DOHH2 (cell line): ENCODE results near the gene TMTC2.

Experiments used
- H3F3A ChIP-seq: fragments of 200-600 bp; sonication (generic), shearing (Covaris generic); 2 replicates; pipeline ENCODE4 v1.6.0; 2016; ENCODE audit warnings: antibody characterized with exemption, mild to moderate bottlenecking; ENCODE audit not compliant: control insufficient read depth, insufficient read depth
- H3K27ac ChIP-seq: fragments of 200-600 bp; sonication (generic); 2 replicates; pipeline ENCODE4 v1.5.1; 2014; ENCODE audit warnings: low read depth, mild to moderate bottlenecking, low read length, moderate library complexity
- H3K27me3 ChIP-seq: fragments of 200-600 bp; sonication (generic); 2 replicates; pipeline ENCODE4 v1.6.1; 2014; ENCODE audit warnings: mild to moderate bottlenecking, low read length, mixed read lengths; ENCODE audit not compliant: control insufficient read depth
- H3K36me3 ChIP-seq: fragments of 200-600 bp; sonication (generic); 2 replicates; pipeline ENCODE4 v1.6.1; 2014; ENCODE audit warnings: mild to moderate bottlenecking, low read length, moderate library complexity, mixed read lengths; ENCODE audit not compliant: control insufficient read depth
- H3K4me1 ChIP-seq: fragments of 200-600 bp; sonication (generic); 2 replicates; pipeline ENCODE4 v1.6.1; 2014; ENCODE audit warnings: mild to moderate bottlenecking, low read length, mixed read lengths; ENCODE audit not compliant: control insufficient read depth
- H3K4me2 ChIP-seq: fragments of 200-600 bp; sonication (generic); 2 replicates; pipeline ENCODE4 v1.6.0; 2014; ENCODE audit warnings: mild to moderate bottlenecking, low read length, moderate library complexity
- H3K4me3 ChIP-seq: fragments of 200-600 bp; sonication (generic); 2 replicates; pipeline ENCODE4 v1.5.1; 2014; ENCODE audit warnings: mild to moderate bottlenecking, low read length, mixed read lengths
- H3K79me2 ChIP-seq: fragments of 200-600 bp; sonication (generic); 2 replicates; pipeline ENCODE4 v1.6.1; 2014; ENCODE audit warnings: mild to moderate bottlenecking, low read length, mixed read lengths; ENCODE audit not compliant: control insufficient read depth
- H3K9me2 ChIP-seq: fragments of 200-600 bp; sonication (generic); replicated peaks from 2 replicates; pipeline ENCODE4 v1.6.1; 2014; ENCODE audit warnings: mild to moderate bottlenecking, low read length, mixed read lengths; ENCODE audit not compliant: control insufficient read depth
- H3K9me3 ChIP-seq: fragments of 200-600 bp; sonication (generic); 2 replicates; pipeline ENCODE4 v1.6.1; 2014; ENCODE audit warnings: antibody characterized with exemption, low read length, mixed read lengths; ENCODE audit not compliant: control insufficient read depth, insufficient read depth
- H4K20me1 ChIP-seq: fragments of 200-600 bp; sonication (generic); 2 replicates; pipeline ENCODE4 v1.6.0; 2014; ENCODE audit warnings: low read depth, mild to moderate bottlenecking, antibody characterized with exemption, low read length, moderate library complexity; ENCODE audit not compliant: control insufficient read depth, insufficient read depth
- CTCF ChIP-seq: fragments of 200-600 bp; sonication (generic); IDR thresholded peaks from one replicate; pipeline ENCODE4 v1.5.1; 2014; ENCODE audit warnings: antibody characterized with exemption, mild to moderate bottlenecking, low read depth, low read length; ENCODE audit not compliant: poor library complexity, severe bottlenecking
- EZH2phosphoT487 ChIP-seq: fragments of 200-600 bp; sonication (generic); IDR thresholded peaks from 2 replicates; pipeline ENCODE4 v1.6.1; 2017; ENCODE audit warnings: borderline replicate concordance, mild to moderate bottlenecking, antibody characterized with exemption, low read length, moderate library complexity, mixed read lengths

The TMTC2 gene

GRCh38 chr12:82788594-82788993 lies 101.9 kb downstream of the TMTC2 start:
- TF ChIP-seq CTCF (no peak), EZH2phosphoT487 (no peak)
- no peaks in the 10 kb centered on the region for H3K9me3 ChIP-seq
- no peak overlapping the region for H3K4me2 ChIP-seq
- H4K20me1 ChIP-seq, result no peaks in the 10 kb centered on the region
- H3K36me3 ChIP-seq, result no peaks in the 10 kb centered on the region
- H3K9me2 ChIP-seq, result no peaks in the 10 kb centered on the region
- no peaks in the 10 kb centered on the region for H3K79me2 ChIP-seq
- no peak overlapping the region for H3K4me3 ChIP-seq
- H3K27ac ChIP-seq, result no peak overlapping the region
- H3K4me1 ChIP-seq, result peaks cover 3% of the 10 kb centered on the region
- H3F3A ChIP-seq, result no peaks in the 10 kb centered on the region
- no peaks in the 10 kb centered on the region for H3K27me3 ChIP-seq

GRCh38 chr12:82789674-82790073 lies 103.0 kb downstream of the TMTC2 start:
- Histone ChIP-seq H3K36me3 (no peaks in the 10 kb centered on the region), H3K27me3 (no peaks in the 10 kb centered on the region), H3K4me2 (no peak overlapping the region), H3K79me2 (no peaks in the 10 kb centered on the region), H3K9me3 (no peaks in the 10 kb centered on the region), H3K4me1 (no peaks in the 10 kb centered on the region), H3F3A (no peaks in the 10 kb centered on the region), H3K27ac (no peak overlapping the region), H3K4me3 (no peak overlapping the region), H4K20me1 (no peaks in the 10 kb centered on the region), H3K9me2 (no peaks in the 10 kb centered on the region)
- TF ChIP-seq EZH2phosphoT487, result no peak
- no peak for TF ChIP-seq CTCF

- no peak for TF ChIP-seq EZH2phosphoT487
- no peak for TF ChIP-seq CTCF
- H3K79me2 ChIP-seq, result no peaks in the 10 kb centered on the region
- no peaks in the 10 kb centered on the region for H3K4me1 ChIP-seq
Observed at GRCh38 chr12:82793751-82794281, 107.1 kb downstream of the TMTC2 start.

GRCh38 chr12:82797480-82797879 lies 110.8 kb downstream of the TMTC2 start:
- H3F3A ChIP-seq, result no peaks in the 10 kb centered on the region
- H3K4me3 ChIP-seq, result no peak overlapping the region
- H3K27ac ChIP-seq, result no peak overlapping the region
- H3K4me2 ChIP-seq, result no peak overlapping the region
- no peaks in the 10 kb centered on the region for H3K36me3 ChIP-seq
- H4K20me1 ChIP-seq, result no peaks in the 10 kb centered on the region
- H3K9me3 ChIP-seq, result no peaks in the 10 kb centered on the region
- TF ChIP-seq EZH2phosphoT487 (no peak), CTCF (no peak)
- no peaks in the 10 kb centered on the region for H3K27me3 ChIP-seq
- H3K9me2 ChIP-seq, result no peaks in the 10 kb centered on the region
- no peaks in the 10 kb centered on the region for H3K79me2 ChIP-seq
- H3K4me1 ChIP-seq, result no peaks in the 10 kb centered on the region

More at GRCh38 chr12:82793751-82794281, 107.1 kb downstream of the TMTC2 start:
- no peaks in the 10 kb centered on the region for H3K36me3 ChIP-seq
- no peak overlapping the region for H3K27ac ChIP-seq
- H3K9me2 ChIP-seq, result no peaks in the 10 kb centered on the region
- H3K9me3 ChIP-seq, result no peaks in the 10 kb centered on the region
- no peak overlapping the region for H3K4me3 ChIP-seq
- no peak overlapping the region for H3K4me2 ChIP-seq
- no peaks in the 10 kb centered on the region for H3F3A ChIP-seq
- no peaks in the 10 kb centered on the region for H4K20me1 ChIP-seq
- no peaks in the 10 kb centered on the region for H3K27me3 ChIP-seq
